T-helper 22 cell (primary cell): ENCODE measurements around the gene UFSP1.
"Not testable (repeated sequence)": the region's sequence is repeated elsewhere in the genome, so short reads cannot be mapped to it uniquely, and the experiment has no call there.

ENCODE experiments used
- DNase-seq: peaks from one replicate; pipeline ENCODE4 v3.0.0-alpha.2; 2020; ENCODE audit warnings: low read depth

The UFSP1 gene

GRCh38 chr7:100859856-100860255 is 29.7 kb downstream of the UFSP1 start:
- DNase-seq, result no peak

- no peak for DNase-seq
These were observed 32.6 kb downstream of the UFSP1 start for GRCh38 chr7:100856871-100857282.

- DNase-seq, result no peak
These were observed 34.0 kb downstream of the UFSP1 start for GRCh38 chr7:100855515-100855914.

GRCh38 chr7:100854899-100855298 is 34.6 kb downstream of the UFSP1 start:
- DNase-seq, result not testable (repeated sequence)

- DNase-seq, result no peak
These were observed 35.2 kb downstream of the UFSP1 start for GRCh38 chr7:100854146-100854895.

GRCh38 chr7:100852048-100852872 is 37.3 kb downstream of the UFSP1 start, which contains the start of gene SLC12A9:
Gene SLC12A9, plus strand, starts transcription at chr7:100852713. Its CDS starts 1,485 bp downstream, at chr7:100854198.
- peak; percentile 80 for DNase-seq

GRCh38 chr7:100847360-100847759 is 42.2 kb downstream of the UFSP1 start:
- no peak for DNase-seq

GRCh38 chr7:100840470-100841100 is 48.9 kb downstream of the UFSP1 start:
- DNase-seq, result no peak

- DNase-seq, result no peak
These were observed 50.2 kb downstream of the UFSP1 start for GRCh38 chr7:100839361-100839760.
